ENCODE results near the gene ARHGAP8.

ARHGAP8 gene

DNA sequence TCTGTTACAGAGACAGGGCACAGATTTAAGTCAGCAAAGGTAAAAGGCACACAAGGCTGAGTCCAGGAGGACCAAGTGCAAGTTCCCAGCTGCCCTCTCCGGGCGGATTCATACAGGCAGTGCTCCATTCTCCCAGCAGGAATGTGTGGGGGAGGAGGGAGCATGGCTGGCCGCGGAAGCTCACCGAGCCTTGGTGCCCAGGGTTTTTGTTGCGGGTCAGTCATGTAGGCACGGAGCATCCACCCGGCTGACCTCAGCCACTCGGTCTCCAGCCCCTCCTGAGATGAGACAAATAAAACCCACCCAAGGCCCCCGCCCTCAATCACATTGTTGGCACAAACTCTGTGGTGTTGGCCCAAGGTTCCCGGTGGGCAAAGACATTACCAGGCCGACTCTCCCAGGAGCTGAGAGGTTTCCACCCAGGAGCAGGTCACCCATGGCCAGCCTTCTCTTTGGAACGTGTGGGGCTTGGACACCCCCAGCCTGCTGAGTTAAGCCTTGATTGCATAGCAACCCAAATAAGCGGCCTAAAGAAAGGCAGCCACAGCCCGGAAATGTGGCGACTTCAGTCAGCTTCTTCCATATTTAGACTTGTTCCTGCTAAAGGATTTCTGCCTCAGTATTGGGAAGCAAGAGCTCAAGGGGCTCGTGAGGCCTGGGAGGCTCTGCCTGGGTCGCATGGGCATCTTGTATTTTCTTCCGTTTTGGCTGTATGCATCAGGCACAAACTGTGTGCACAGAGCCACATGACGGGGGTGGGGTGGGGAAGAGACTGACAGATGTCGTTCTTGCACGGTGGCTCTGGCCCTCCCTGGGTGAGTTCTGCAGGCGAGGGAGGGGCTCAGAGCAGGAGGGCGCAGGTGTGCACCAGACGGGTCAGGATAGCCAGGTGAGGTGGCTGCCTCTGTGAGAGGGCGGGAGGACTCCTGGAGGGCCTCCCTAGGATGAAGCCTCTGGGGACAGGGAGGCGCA, 63.0 kb downstream of the ARHGAP8 start:
- no peak for DNase-seq
- in situ Hi-C loops (cut with MboI; ENCODE audit: low pct_unique_long_range_greater_than_20kb, low sequenced_read_pairs) = no loop called here

- DNase-seq = no peak
- in situ Hi-C loops (cut with MboI; ENCODE audit: low pct_unique_long_range_greater_than_20kb, low sequenced_read_pairs) = no loop called here
Observed at GRCh38 chr22:44816141-44816540, 63.8 kb downstream of the ARHGAP8 start.

GRCh38 chr22:44818727-44819126, 66.4 kb downstream of the ARHGAP8 start:
- DNase-seq = no peak
- in situ Hi-C loops (cut with MboI; ENCODE audit: low pct_unique_long_range_greater_than_20kb, low sequenced_read_pairs) = no loop called here

DNA sequence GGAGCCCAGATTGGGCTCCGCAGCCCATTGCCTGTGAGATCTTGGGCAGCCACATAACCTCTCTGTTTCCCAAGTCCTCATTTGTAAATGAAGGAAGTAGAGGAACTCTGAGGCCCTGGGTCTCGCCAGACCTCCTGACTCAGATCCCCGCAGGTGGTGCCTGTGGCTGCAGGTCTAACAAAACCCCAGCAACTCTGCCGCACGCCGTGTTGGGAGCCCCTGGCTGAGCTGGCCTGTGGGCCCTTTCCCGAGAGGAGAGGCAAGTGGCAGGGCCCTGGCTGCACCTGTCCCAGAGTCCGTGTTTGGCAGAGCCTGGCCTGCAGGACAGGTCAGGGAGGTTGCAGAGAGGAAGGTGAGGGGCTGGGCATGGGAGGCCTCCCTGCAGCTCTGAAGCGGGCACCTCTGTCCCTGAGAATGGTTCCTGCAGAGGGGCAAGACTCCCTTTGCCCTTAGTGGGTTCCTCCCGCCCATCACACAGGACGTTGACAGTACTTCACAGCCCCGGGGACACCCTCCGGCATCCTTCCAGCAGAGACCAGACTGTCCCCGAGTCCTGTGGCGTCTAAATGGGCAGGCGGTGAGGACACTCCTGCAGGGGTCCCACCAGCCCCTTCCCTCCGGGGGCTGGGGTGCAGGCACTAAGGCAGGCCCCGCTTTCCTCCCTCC, 67.7 kb downstream of the ARHGAP8 start:
- in situ Hi-C loops (cut with MboI; ENCODE audit: low pct_unique_long_range_greater_than_20kb, low sequenced_read_pairs) = no loop called here
- no peak for DNase-seq

- no peak for DNase-seq
- in situ Hi-C loops (cut with MboI; ENCODE audit: low pct_unique_long_range_greater_than_20kb, low sequenced_read_pairs) = no loop called here
Observed at GRCh38 chr22:44821741-44822475, 69.5 kb downstream of the ARHGAP8 start.

- no peak for DNase-seq
- in situ Hi-C loops (cut with MboI; ENCODE audit: low pct_unique_long_range_greater_than_20kb, low sequenced_read_pairs) = no loop called here
Observed at GRCh38 chr22:44822534-44822933, 70.2 kb downstream of the ARHGAP8 start.

- DNase-seq = no peak
- in situ Hi-C loops (cut with MboI; ENCODE audit: low pct_unique_long_range_greater_than_20kb, low sequenced_read_pairs) = no loop called here
Observed at GRCh38 chr22:44823396-44823795, 71.0 kb downstream of the ARHGAP8 start.

- in situ Hi-C loops (cut with MboI; ENCODE audit: low pct_unique_long_range_greater_than_20kb, low sequenced_read_pairs) = no loop called here
Observed at GRCh38 chr22:44823806-44824205, 71.4 kb downstream of the ARHGAP8 start.

GRCh38 chr22:44824271-44824670, 71.9 kb downstream of the ARHGAP8 start:
- in situ Hi-C loops (cut with MboI; ENCODE audit: low pct_unique_long_range_greater_than_20kb, low sequenced_read_pairs) = no loop called here
- no peak for DNase-seq

More at GRCh38 chr22:44823806-44824205, 71.4 kb downstream of the ARHGAP8 start:
- DNase-seq = no peak

DNA sequence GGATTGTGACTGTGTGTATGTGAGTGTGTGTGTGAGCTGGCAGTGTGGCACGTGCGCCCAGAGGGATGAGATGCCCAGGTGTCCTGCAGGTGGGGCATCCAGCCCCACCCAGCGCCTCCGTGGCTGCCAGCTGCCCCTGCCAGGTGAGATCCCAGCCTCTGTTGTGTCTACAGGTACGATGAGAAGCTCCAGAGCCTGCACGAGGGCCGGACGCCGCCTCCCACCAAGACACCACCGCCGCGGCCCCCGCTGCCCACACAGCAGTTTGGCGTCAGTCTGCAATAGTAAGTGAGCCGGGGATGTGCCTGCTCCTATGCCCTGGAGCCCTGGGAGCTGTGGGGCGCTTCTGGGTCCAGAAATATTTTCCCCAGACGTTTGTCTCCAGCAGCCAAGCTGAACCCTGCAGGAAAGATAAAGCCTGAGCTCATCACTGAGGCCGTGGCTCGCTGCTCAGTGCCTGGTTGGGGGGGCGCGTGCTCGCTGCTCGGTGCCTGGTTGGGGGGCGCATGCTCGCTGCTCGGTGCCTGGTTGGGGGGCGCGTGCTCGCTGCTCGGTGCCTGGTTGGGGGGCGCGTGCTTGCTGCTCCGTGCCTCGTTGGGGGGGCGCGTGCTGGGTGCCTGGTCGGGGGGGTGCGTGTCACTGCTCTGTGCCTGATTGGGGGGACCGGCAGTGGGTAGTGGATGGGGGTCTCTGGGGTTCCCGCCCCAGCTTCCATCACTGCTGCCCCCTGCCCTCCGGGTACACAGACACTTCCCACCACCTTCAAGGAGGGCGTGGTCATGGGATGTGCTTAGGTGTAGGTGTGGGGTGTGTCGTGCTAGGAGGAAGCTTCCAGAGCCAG, 73.2 kb downstream of the ARHGAP8 start:
- DNase-seq = no peak
- in situ Hi-C loops (cut with MboI; ENCODE audit: low pct_unique_long_range_greater_than_20kb, low sequenced_read_pairs) = no loop called here

- in situ Hi-C loops (cut with MboI; ENCODE audit: low pct_unique_long_range_greater_than_20kb, low sequenced_read_pairs) = no loop called here
- DNase-seq = no peak
Observed at GRCh38 chr22:44827666-44828190, 75.4 kb downstream of the ARHGAP8 start.

GRCh38 chr22:44828193-44828592, 75.8 kb downstream of the ARHGAP8 start:
- in situ Hi-C loops (cut with MboI; ENCODE audit: low pct_unique_long_range_greater_than_20kb, low sequenced_read_pairs) = no loop called here
- peak; percentile 47 for DNase-seq

DNA sequence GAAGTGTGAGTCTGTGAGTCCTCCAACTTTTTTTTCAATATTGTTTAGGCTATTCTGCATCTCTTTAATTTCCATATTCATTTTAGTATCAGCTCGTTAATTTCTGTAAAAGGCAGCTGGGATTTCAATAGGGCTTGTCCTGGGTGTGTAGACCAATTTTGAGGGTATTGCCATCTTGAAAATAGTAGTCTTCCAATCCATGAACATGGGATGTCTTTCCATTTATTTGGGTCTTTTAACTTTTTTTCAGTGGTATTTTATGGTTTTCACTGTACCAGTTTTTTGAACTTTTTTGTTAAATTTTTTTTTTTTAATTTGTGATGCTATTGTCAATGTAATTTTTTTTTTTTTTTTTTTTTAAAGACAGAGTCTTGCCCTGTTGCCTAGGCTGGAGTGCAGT, 79.5 kb downstream of the ARHGAP8 start:
- DNase-seq = no peak
- in situ Hi-C loops (cut with MboI; ENCODE audit: low pct_unique_long_range_greater_than_20kb, low sequenced_read_pairs) = no loop called here

DNA sequence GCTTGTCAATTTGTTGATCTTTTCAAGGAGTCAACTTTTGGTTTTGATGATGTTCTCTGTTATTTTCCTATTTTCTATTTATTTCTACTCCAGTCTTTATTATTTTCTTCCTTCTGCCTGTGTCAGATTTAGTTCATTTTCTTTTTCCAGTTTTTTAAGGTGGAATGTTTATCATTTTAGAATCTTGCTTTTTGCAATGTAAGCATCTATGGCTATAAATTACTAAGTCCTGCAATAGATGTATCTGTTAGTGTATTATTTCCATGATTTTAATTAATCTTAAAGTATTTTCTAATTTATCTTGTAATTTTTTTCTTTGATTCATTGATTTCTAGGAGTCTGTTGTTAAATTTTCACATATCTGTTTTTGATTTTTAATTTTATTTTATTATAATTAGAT, 81.7 kb downstream of the ARHGAP8 start:
- in situ Hi-C loops (cut with MboI; ENCODE audit: low pct_unique_long_range_greater_than_20kb, low sequenced_read_pairs) = no loop called here

GRCh38 chr22:44837481-44837880, 85.1 kb downstream of the ARHGAP8 start:
- in situ Hi-C loops (cut with MboI; ENCODE audit: low pct_unique_long_range_greater_than_20kb, low sequenced_read_pairs) = no loop called here
- DNase-seq = no peak

More for the DNA sequence above, 81.7 kb downstream of the ARHGAP8 start:
- no peak for DNase-seq

GRCh38 chr22:44838316-44839016, 86.1 kb downstream of the ARHGAP8 start:
- no peak for DNase-seq
- in situ Hi-C loops (cut with MboI; ENCODE audit: low pct_unique_long_range_greater_than_20kb, low sequenced_read_pairs) = no loop called here

- DNase-seq = no peak
- in situ Hi-C loops (cut with MboI; ENCODE audit: low pct_unique_long_range_greater_than_20kb, low sequenced_read_pairs) = no loop called here
Observed at GRCh38 chr22:44839061-44839460, 86.7 kb downstream of the ARHGAP8 start.

GRCh38 chr22:44839721-44840120, 87.3 kb downstream of the ARHGAP8 start:
- no peak for DNase-seq
- in situ Hi-C loops (cut with MboI; ENCODE audit: low pct_unique_long_range_greater_than_20kb, low sequenced_read_pairs) = no loop called here

All from KBM-7 (cell line).